PC-9 (cell line): Measurements from ENCODE around the gene SP140.

Experiments
- EZH2 ChIP-seq: fragments of 200-600 bp; sonication (generic); IDR thresholded peaks from 2 replicates; pipeline ENCODE4 v1.8.0; 2017; ENCODE audit warnings: antibody characterized with exemption, low read depth
- TF ChIP-seq, protein P1 (sequence below): fragments of 200-600 bp; sonication (generic); conservative IDR thresholded peaks from 2 replicates; pipeline ENCODE4 v1.6.1; 2017; ENCODE audit warnings: mixed run types, antibody characterized with exemption, mild to moderate bottlenecking, moderate library complexity

- TF ChIP-seq EZH2, result no peak
- TF ChIP-seq, protein P1, sequence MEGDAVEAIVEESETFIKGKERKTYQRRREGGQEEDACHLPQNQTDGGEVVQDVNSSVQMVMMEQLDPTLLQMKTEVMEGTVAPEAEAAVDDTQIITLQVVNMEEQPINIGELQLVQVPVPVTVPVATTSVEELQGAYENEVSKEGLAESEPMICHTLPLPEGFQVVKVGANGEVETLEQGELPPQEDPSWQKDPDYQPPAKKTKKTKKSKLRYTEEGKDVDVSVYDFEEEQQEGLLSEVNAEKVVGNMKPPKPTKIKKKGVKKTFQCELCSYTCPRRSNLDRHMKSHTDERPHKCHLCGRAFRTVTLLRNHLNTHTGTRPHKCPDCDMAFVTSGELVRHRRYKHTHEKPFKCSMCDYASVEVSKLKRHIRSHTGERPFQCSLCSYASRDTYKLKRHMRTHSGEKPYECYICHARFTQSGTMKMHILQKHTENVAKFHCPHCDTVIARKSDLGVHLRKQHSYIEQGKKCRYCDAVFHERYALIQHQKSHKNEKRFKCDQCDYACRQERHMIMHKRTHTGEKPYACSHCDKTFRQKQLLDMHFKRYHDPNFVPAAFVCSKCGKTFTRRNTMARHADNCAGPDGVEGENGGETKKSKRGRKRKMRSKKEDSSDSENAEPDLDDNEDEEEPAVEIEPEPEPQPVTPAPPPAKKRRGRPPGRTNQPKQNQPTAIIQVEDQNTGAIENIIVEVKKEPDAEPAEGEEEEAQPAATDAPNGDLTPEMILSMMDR, result no peak
Measured at GRCh38 chr2:230299618-230300017, 74.1 kb downstream of the SP140 start.
